ENCODE results near the gene SEC22C. TPM values are rescaled to one million over a fixed set of nuclear protein-coding genes. Genes with fewer than 3 reads are reported as not detected.

The SEC22C gene
- total RNA-seq, 1 experiment from 2014 or later: 38.1 TPM

DNA sequence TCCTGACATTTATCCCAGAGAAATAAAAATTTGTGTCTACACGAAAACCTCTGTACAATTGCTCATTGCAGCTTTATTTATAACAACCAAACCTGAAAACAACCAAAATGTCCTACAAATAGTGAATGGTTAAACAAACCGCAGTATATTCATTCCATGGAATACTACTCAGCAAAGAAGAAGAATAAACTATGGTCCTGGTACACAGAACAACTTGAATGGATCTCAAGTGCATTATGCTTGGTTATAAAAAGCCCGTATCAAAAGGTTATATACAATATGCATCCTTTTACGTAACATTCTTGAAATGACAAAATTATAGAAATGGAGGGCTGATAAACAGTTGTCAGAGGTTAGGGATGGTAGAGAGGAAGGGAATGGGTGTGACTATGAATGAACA, 3.7 kb downstream of the SEC22C start:
- no peaks in the 10 kb centered on the region for H3K27me3 ChIP-seq (ENCODE audit: insufficient read depth, low read depth)
- no peaks in the 10 kb centered on the region for H4K20me1 ChIP-seq (ENCODE audit: insufficient read depth)
- TF ChIP-seq EZH2 (IDR thresholded peaks at IDR 0.05; ENCODE audit: low read depth): no peak
- TF ChIP-seq, protein P1, sequence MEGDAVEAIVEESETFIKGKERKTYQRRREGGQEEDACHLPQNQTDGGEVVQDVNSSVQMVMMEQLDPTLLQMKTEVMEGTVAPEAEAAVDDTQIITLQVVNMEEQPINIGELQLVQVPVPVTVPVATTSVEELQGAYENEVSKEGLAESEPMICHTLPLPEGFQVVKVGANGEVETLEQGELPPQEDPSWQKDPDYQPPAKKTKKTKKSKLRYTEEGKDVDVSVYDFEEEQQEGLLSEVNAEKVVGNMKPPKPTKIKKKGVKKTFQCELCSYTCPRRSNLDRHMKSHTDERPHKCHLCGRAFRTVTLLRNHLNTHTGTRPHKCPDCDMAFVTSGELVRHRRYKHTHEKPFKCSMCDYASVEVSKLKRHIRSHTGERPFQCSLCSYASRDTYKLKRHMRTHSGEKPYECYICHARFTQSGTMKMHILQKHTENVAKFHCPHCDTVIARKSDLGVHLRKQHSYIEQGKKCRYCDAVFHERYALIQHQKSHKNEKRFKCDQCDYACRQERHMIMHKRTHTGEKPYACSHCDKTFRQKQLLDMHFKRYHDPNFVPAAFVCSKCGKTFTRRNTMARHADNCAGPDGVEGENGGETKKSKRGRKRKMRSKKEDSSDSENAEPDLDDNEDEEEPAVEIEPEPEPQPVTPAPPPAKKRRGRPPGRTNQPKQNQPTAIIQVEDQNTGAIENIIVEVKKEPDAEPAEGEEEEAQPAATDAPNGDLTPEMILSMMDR (conservative IDR thresholded peaks at IDR 0.05): no peak
- no TSS peak for BruUV-seq (replicated peaks)
- ChIA-PET POLR2A (ENCODE audit: unreplicated experiment) (no interaction called here), CTCF (interaction anchor here (0.7 kb wide), 1 partner anchor 29 kb away, joined by 5 read pairs; no protein-coding TSS in a partner anchor)
- no peaks in the 10 kb centered on the region for H3K9me2 ChIP-seq (ENCODE audit: insufficient read depth)
- peaks cover 17% of the 10 kb centered on the region for H3K4me1 ChIP-seq (replicated peaks; ENCODE audit: insufficient read depth)
- peaks cover 15% of the 10 kb centered on the region; the same call in 1 of the 2 replicates for H3F3A ChIP-seq (ENCODE audit: insufficient read depth, low read depth)
- peaks cover 4% of the 10 kb centered on the region; the same call in 1 of the 2 replicates for H3K79me2 ChIP-seq (ENCODE audit: low read depth)
- H3K4me2 ChIP-seq: no peak overlapping the region
- peaks cover 9% of the 10 kb centered on the region; the same call in 1 of the 2 replicates for H3K9me3 ChIP-seq (ENCODE audit: insufficient read depth, low read depth)
- no peak overlapping the region for H2AFZ ChIP-seq
- H3K4me3 ChIP-seq: no peak overlapping the region
- 0 out of 2 replicates have a peak, but pooled peaks cover 11% of the 10 kb centered on the region for H3K36me3 ChIP-seq (ENCODE audit: low read depth)
- intact Hi-C loops (cut with micrococcal nuclease; ENCODE audit: unreplicated experiment): no loop called here
- no peak overlapping the region for H3K27ac ChIP-seq
- no peak for DNase-seq

DNA sequence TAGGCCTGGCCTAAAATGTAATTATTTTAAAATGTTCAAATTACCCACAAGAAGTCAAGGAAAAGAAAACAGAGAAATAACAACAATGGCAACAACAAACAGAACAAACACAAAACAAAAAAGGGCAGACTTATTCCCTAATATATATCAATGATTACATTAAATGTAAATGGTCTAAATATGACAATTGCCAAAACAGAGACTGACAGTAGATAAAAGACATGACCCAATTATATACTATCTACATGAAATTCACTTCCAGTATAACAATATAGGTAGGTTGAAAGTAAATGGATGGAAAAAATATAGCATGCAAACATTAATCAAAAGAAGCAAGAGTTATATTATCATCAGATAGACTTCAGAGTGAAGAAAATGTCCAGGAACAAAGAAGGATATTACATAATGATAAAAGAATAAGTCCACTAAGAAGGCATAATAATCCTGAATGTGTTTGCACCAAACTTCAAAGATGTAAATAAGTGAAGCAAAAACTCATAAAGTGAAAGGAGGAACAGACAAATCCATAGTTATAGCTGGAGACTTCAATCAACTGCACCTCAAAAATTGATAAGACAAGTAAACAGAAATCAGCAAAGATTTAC, 6.5 kb downstream of the SEC22C start:
- no peak for DNase-seq
- peaks cover 9% of the 10 kb centered on the region; the same call in 1 of the 2 replicates for H3K9me3 ChIP-seq (ENCODE audit: insufficient read depth, low read depth)
- no peaks in the 10 kb centered on the region for H4K20me1 ChIP-seq (ENCODE audit: insufficient read depth)
- H3K79me2 ChIP-seq (ENCODE audit: low read depth): peaks cover 4% of the 10 kb centered on the region; the same call in 1 of the 2 replicates
- no peaks in the 10 kb centered on the region for H3K9me2 ChIP-seq (ENCODE audit: insufficient read depth)
- BruUV-seq (replicated peaks): no TSS peak
- H3K36me3 ChIP-seq (ENCODE audit: low read depth): 0 out of 2 replicates have a peak, but pooled peaks cover 11% of the 10 kb centered on the region
- no peak overlapping the region for H3K4me2 ChIP-seq
- TF ChIP-seq, protein P1 (conservative IDR thresholded peaks at IDR 0.05): no peak
- no peak for TF ChIP-seq EZH2 (IDR thresholded peaks at IDR 0.05; ENCODE audit: low read depth)
- H3K27me3 ChIP-seq (ENCODE audit: insufficient read depth, low read depth): no peaks in the 10 kb centered on the region
- peaks cover 2% of the 10 kb centered on the region for H3K4me1 ChIP-seq (replicated peaks; ENCODE audit: insufficient read depth)
- H3K27ac ChIP-seq: no peak overlapping the region
- CTCF ChIA-PET: no interaction called here
- H3F3A ChIP-seq (ENCODE audit: insufficient read depth, low read depth): peaks cover 5% of the 10 kb centered on the region; the same call in 1 of the 2 replicates
- H2AFZ ChIP-seq: no peak overlapping the region
- no peak overlapping the region for H3K4me3 ChIP-seq
- intact Hi-C loops (cut with micrococcal nuclease; ENCODE audit: unreplicated experiment): no loop called here
- POLR2A ChIA-PET (ENCODE audit: unreplicated experiment): no interaction called here

DNA sequence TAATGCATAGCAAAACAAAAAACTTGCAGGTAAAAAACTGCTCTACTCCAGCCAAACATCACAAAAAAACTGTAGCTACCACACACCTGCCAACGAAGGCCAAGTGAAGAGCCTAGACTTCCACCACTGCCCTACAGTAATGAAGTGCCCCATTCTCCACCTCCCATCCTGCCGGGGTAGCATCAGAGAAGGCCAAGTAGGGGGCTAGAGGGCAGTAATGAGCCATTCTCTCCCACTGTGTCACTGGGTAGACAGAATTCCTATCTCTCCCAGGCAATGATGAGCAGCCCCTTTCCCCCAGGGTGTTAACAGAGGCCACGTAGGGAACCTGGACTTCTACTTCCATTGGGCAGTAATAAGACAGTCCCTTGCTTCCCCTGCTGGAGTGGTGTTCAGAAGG, 9.5 kb downstream of the SEC22C start:
- H3K36me3 ChIP-seq (ENCODE audit: low read depth): 0 out of 2 replicates have a peak, but pooled peaks cover 11% of the 10 kb centered on the region

More for the DNA sequence above, 9.5 kb downstream of the SEC22C start:
- intact Hi-C loops (cut with micrococcal nuclease; ENCODE audit: unreplicated experiment): loop anchor here (2.0 kb wide), 1 partner anchor 173 kb away; no protein-coding TSS in a partner anchor
- peak in 1 of 2 experiments; percentile 28 for DNase-seq
- Histone ChIP-seq H3K79me2 (ENCODE audit: low read depth) (peaks cover 4% of the 10 kb centered on the region; the same call in 1 of the 2 replicates), H3K27ac (no peak overlapping the region), H3K27me3 (ENCODE audit: insufficient read depth, low read depth) (no peaks in the 10 kb centered on the region), H2AFZ (no peak overlapping the region), H3F3A (ENCODE audit: insufficient read depth, low read depth) (no peaks in the 10 kb centered on the region), H4K20me1 (ENCODE audit: insufficient read depth) (no peaks in the 10 kb centered on the region), H3K4me2 (no peak overlapping the region), H3K9me3 (ENCODE audit: insufficient read depth, low read depth) (peaks cover 9% of the 10 kb centered on the region; the same call in 1 of the 2 replicates), H3K4me1 (replicated peaks; ENCODE audit: insufficient read depth) (no peaks in the 10 kb centered on the region), H3K9me2 (ENCODE audit: insufficient read depth) (no peaks in the 10 kb centered on the region), H3K4me3 (no peak overlapping the region)
- CTCF ChIA-PET: interaction anchor here (0.6 to 0.7 kb wide), 2 partner anchors 338 to 635 kb away, joined by 3 read pairs; no protein-coding TSS in a partner anchor
- TF ChIP-seq, protein P1 (conservative IDR thresholded peaks at IDR 0.05): peak; percentile 50; the same call in 1 of the 2 replicates
- TF ChIP-seq EZH2 (IDR thresholded peaks at IDR 0.05; ENCODE audit: low read depth): no peak
- BruUV-seq (replicated peaks): no TSS peak
- POLR2A ChIA-PET (ENCODE audit: unreplicated experiment): no interaction called here
